Neural progenitor cell (in vitro differentiated cells): ENCODE data around the gene EXD3. TPM values are rescaled to one million over a fixed set of nuclear protein-coding genes. Genes with fewer than 3 reads are reported as not detected.

Experiments used
- DNase-seq: peaks from one replicate; pipeline ENCODE4 v3.0.0-alpha.2; 2016; ENCODE audit warnings: low spot score
- H2AFZ ChIP-seq: fragments of 200-600 bp; sonication (generic); replicated peaks from 2 replicates; pipeline ENCODE4 v1.6.1; 2016; ENCODE audit warnings: antibody characterized with exemption
- H3F3A ChIP-seq: fragments of 200-600 bp; sonication (generic); 2 replicates; pipeline ENCODE4 v1.6.1; 2016; ENCODE audit warnings: antibody characterized with exemption, low read depth
- H3K27ac ChIP-seq: fragments of 200-600 bp; sonication (generic); 2 replicates; pipeline ENCODE4 v1.5.1; 2016; ENCODE audit warnings: mild to moderate bottlenecking
- H3K27me3 ChIP-seq: fragments of 200-600 bp; sonication (generic); 2 replicates; pipeline ENCODE4 v1.6.1; 2016; ENCODE audit warnings: mild to moderate bottlenecking, moderate library complexity
- H3K36me3 ChIP-seq: fragments of 200-600 bp; sonication (generic); 2 replicates; pipeline ENCODE4 v1.5.1; 2016
- H3K4me1 ChIP-seq: fragments of 200-600 bp; sonication (generic); 2 replicates; pipeline ENCODE4 v1.6.1; 2016; ENCODE audit warnings: mixed run types
- H3K4me2 ChIP-seq: fragments of 200-600 bp; sonication (generic); 2 replicates; pipeline ENCODE4 v1.6.1; 2016
- H3K4me3 ChIP-seq: fragments of 200-600 bp; sonication (generic); 2 replicates; pipeline ENCODE4 v1.5.1; 2016
- H3K79me2 ChIP-seq: fragments of 200-600 bp; sonication (generic); 2 replicates; pipeline ENCODE4 v1.6.1; 2016; ENCODE audit warnings: low read depth
- H3K9ac ChIP-seq: fragments of 200-600 bp; sonication (generic); 2 replicates; pipeline ENCODE4 v1.6.1; 2016
- H3K9me3 ChIP-seq: fragments of 200-600 bp; sonication (generic); 2 replicates; pipeline ENCODE4 v1.5.1; 2016; ENCODE audit warnings: low read depth
- H4K20me1 ChIP-seq: fragments of 200-600 bp; sonication (generic); 2 replicates; pipeline ENCODE4 v1.6.1; 2016; ENCODE audit warnings: low read depth
- H3K27ac Mint-ChIP-seq: 3 replicates; pipeline ENCODE4 v1.8.0; 2021; ENCODE audit warnings: mixed read lengths
- H3K27me3 Mint-ChIP-seq: 2 replicates; pipeline ENCODE4 v1.8.0; 2022; ENCODE audit warnings: low read depth, mild to moderate bottlenecking, inconsistent platforms, moderate library complexity, mixed read lengths; ENCODE audit not compliant: insufficient read depth
- H3K36me3 Mint-ChIP-seq: 3 replicates; pipeline ENCODE4 v1.8.0; 2021; ENCODE audit warnings: mixed read lengths
- H3K4me1 Mint-ChIP-seq: 3 replicates; pipeline ENCODE4 v1.8.0; 2021; ENCODE audit warnings: mixed read lengths
- H3K4me3 Mint-ChIP-seq: 3 replicates; pipeline ENCODE4 v1.8.0; 2021; ENCODE audit warnings: mild to moderate bottlenecking, moderate library complexity, mixed read lengths
- H3K9me3 Mint-ChIP-seq: 3 replicates; pipeline ENCODE4 v1.8.0; 2020; ENCODE audit warnings: mixed read lengths
- CTCF ChIP-seq: fragments of 200-600 bp; sonication (generic); IDR thresholded peaks from 2 replicates; pipeline ENCODE4 v1.5.1; 2017; ENCODE audit warnings: antibody characterized with exemption, mild to moderate bottlenecking
- EZH2 ChIP-seq: fragments of 200-600 bp; sonication (generic); IDR thresholded peaks from 2 replicates; pipeline ENCODE4 v1.6.1; 2017; ENCODE audit warnings: antibody characterized with exemption, mild to moderate bottlenecking, moderate library complexity
- EZH2phosphoT487 ChIP-seq: fragments of 200-600 bp; sonication (generic); IDR thresholded peaks from 2 replicates; pipeline ENCODE4 v1.6.1; 2017; ENCODE audit warnings: antibody characterized with exemption
- total RNA-seq: library from RNA; depleted of rRNA; stranded (reverse); fragments of >200 nt; gene quantifications from 2 replicates; pipeline ENCODE4 v1.2.3, GENCODE V29; 2015; ENCODE audit warnings: low replicate concordance

Gene EXD3
- total RNA-seq, 1 donor from 2014 or later = 4.7 TPM

- H3K79me2 ChIP-seq = peaks cover 7% of the 10 kb centered on the region
- H3K27ac Mint-ChIP-seq = no peak overlapping the region
- peak; percentile 85 for DNase-seq
- peaks cover 24% of the 10 kb centered on the region for H3K4me1 ChIP-seq
- peaks cover 4% of the 10 kb centered on the region for H3K27me3 Mint-ChIP-seq
- peaks cover 4% of the 10 kb centered on the region for H3K36me3 Mint-ChIP-seq
- H3K36me3 ChIP-seq = no peaks in the 10 kb centered on the region
- H3K9me3 Mint-ChIP-seq = no peaks in the 10 kb centered on the region
- H3K4me1 Mint-ChIP-seq = peaks cover 17% of the 10 kb centered on the region
- H3K9ac ChIP-seq = no peak overlapping the region
- H3K4me3 ChIP-seq = peak overlapping the region; percentile 39
- peak overlapping the region; percentile 72 for H3K4me2 ChIP-seq
- H2AFZ ChIP-seq = no peak overlapping the region
- no peak overlapping the region for H3K27ac ChIP-seq
- H3F3A ChIP-seq = peaks cover 15% of the 10 kb centered on the region
- peak overlapping the region; percentile 46 for H3K4me3 Mint-ChIP-seq
- H3K27me3 ChIP-seq = peaks cover 12% of the 10 kb centered on the region
- TF ChIP-seq EZH2 (no peak), CTCF (no peak), EZH2phosphoT487 (no peak)
- peaks cover 56% of the 10 kb centered on the region for H4K20me1 ChIP-seq
- H3K9me3 ChIP-seq = no peaks in the 10 kb centered on the region
Observed at GRCh38 chr9:137454597-137455358, 31.8 kb upstream of the EXD3 start.

- H3K36me3 ChIP-seq = no peaks in the 10 kb centered on the region
- peaks cover 7% of the 10 kb centered on the region for H3K79me2 ChIP-seq
- Mint-ChIP-seq H3K9me3 (no peaks in the 10 kb centered on the region), H3K4me1 (peaks cover 15% of the 10 kb centered on the region), H3K27ac (no peak overlapping the region), H3K36me3 (peaks cover 4% of the 10 kb centered on the region), H3K4me3 (peak overlapping the region; percentile 46), H3K27me3 (peaks cover 6% of the 10 kb centered on the region)
- TF ChIP-seq EZH2 (no peak), EZH2phosphoT487 (no peak), CTCF (no peak)
- H3F3A ChIP-seq = peaks cover 15% of the 10 kb centered on the region
- no peak overlapping the region for H2AFZ ChIP-seq
- no peak overlapping the region for H3K9ac ChIP-seq
- H3K4me3 ChIP-seq = peak overlapping the region; percentile 39
- DNase-seq = peak; percentile 85
- no peaks in the 10 kb centered on the region for H3K9me3 ChIP-seq
- peak overlapping the region; percentile 72 for H3K4me2 ChIP-seq
- peaks cover 56% of the 10 kb centered on the region for H4K20me1 ChIP-seq
- peaks cover 20% of the 10 kb centered on the region for H3K4me1 ChIP-seq
- peaks cover 8% of the 10 kb centered on the region for H3K27me3 ChIP-seq
- H3K27ac ChIP-seq = no peak overlapping the region
Observed at GRCh38 chr9:137454145-137454596, 31.2 kb upstream of the EXD3 start.

- Histone ChIP-seq H3K4me3 (peak overlapping the region; percentile 53), H2AFZ (peak overlapping the region; percentile 3)
Observed at GRCh38 chr9:137453643-137454081, 30.7 kb upstream of the EXD3 start.

More at GRCh38 chr9:137453643-137454081, 30.7 kb upstream of the EXD3 start:
- H3K27ac Mint-ChIP-seq = no peak overlapping the region
- peaks cover 15% of the 10 kb centered on the region for H3F3A ChIP-seq
- peak; percentile 97 for DNase-seq
- H3K79me2 ChIP-seq = peaks cover 5% of the 10 kb centered on the region
- peaks cover 55% of the 10 kb centered on the region for H4K20me1 ChIP-seq
- no peaks in the 10 kb centered on the region for H3K36me3 ChIP-seq
- H3K9me3 Mint-ChIP-seq = no peaks in the 10 kb centered on the region
- peaks cover 6% of the 10 kb centered on the region for H3K27me3 Mint-ChIP-seq
- peaks cover 7% of the 10 kb centered on the region for H3K27me3 ChIP-seq
- no peak overlapping the region for H3K9ac ChIP-seq
- H3K4me2 ChIP-seq = peak overlapping the region; percentile 90
- no peaks in the 10 kb centered on the region for H3K9me3 ChIP-seq
- H3K4me3 Mint-ChIP-seq = peak overlapping the region; percentile 77
- H3K4me1 Mint-ChIP-seq = peaks cover 15% of the 10 kb centered on the region
- H3K27ac ChIP-seq = no peak overlapping the region
- TF ChIP-seq EZH2 (no peak), CTCF (no peak), EZH2phosphoT487 (no peak)
- H3K36me3 Mint-ChIP-seq = peaks cover 4% of the 10 kb centered on the region
- H3K4me1 ChIP-seq = peaks cover 20% of the 10 kb centered on the region
